Measurements from ENCODE around the gene EIF4G2.

The EIF4G2 gene

GRCh38 chr11:10807493-10808234, 1.1 kb downstream of the EIF4G2 start:
- DNase-seq: no peak

- DNase-seq: no peak
Measured at GRCh38 chr11:10806206-10806605, 2.5 kb downstream of the EIF4G2 start.

DNA sequence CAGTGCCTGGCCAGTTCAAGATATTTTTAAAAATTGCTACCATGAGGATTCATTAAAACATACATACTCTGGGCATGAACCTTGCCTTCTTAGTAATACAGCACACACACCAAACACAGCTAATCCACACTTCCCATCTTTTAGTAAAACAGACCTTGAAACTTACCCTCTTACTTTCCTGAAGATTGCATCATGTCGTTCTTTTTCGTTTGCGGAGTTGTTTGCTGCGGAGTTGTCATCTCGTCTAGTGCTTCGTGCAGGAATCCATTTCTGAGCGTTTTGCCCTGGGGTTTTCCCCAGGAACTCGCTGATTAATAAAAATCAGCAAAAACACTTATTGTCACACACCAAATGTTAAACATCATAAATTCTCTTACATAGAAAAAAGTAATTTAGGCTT, 3.0 kb downstream of the EIF4G2 start:
- DNase-seq: no peak

DNA sequence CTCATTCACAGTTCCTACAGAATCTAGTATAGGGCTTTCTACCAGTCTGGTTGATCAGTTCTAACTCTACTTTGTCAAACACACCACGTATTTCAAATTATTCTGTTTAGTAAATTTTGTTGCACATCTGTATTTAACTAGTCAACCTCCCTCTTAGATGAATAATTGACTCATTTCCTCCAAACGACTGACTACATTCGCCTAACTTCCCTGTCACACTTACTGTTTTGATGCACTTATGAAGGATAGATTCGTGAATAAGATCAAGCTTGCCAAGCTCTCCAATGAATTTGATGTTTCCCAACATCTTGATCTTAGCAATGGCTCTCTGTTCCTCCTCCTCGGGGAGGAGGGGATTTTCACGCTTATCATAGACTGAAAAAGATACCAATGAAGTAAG, 5.0 kb downstream of the EIF4G2 start:
- no peak for DNase-seq

GRCh38 chr11:10800292-10800691, 8.4 kb downstream of the EIF4G2 start:
- no peak for DNase-seq

- no peak for DNase-seq
Measured at GRCh38 chr11:10798330-10798928, 10.3 kb downstream of the EIF4G2 start.

DNA sequence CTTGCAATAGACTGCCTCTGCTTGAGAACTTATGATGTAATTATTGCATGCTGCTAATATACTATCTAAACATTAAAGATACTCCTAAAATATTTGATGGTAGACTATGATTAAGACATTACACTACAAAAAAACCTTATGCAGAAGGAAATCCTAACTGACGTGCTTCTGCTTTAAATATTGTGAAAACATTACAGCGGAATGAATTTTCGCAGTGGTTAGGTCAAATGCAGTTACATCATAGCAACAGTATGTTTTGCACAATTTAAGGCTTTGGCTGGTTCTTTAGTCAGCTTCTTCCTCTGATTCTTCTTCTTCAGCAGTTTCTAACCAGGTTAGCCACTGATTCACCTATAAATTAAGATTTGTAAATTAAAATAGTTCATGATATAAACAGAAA, 11.2 kb downstream of the EIF4G2 start:
- no peak for DNase-seq

DNA sequence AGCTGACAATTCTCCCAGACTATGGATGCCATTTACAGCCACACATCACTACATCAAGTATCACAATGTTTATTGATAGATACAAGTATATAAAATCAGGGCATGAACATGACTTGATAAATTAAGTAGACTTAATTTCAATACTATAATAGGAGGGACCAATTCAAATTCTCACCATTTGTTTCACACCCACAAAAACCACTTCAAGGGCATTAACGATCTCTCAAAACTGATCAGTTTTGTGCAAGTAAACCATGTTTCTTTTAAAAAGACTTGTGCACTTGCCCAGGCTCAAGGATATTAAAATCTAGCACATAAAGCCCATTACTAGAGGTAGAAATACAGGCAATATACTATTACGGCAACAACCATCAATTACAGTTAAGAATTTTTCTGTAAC, 11.7 kb downstream of the EIF4G2 start:
- DNase-seq: no peak

DNA sequence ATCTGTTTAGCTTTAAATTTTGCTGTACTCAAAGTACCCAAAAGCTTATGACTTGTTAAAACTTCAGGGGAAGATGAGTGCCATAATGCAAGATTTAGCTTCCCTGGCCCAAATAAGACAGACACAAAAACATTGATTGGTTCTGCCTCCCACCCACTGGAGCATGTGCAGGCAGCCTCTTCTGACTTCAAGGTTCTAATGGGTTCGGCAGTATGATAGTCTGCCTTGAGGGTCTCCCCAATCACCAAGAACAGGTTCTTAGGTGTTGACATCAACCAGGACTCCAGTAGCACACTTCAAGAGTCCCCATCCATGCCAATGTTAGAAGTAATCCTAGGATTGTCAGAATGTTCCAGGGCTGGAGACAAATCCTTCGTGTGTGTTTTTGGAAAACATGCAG, 12.5 kb downstream of the EIF4G2 start:
- no peak for DNase-seq

DNA sequence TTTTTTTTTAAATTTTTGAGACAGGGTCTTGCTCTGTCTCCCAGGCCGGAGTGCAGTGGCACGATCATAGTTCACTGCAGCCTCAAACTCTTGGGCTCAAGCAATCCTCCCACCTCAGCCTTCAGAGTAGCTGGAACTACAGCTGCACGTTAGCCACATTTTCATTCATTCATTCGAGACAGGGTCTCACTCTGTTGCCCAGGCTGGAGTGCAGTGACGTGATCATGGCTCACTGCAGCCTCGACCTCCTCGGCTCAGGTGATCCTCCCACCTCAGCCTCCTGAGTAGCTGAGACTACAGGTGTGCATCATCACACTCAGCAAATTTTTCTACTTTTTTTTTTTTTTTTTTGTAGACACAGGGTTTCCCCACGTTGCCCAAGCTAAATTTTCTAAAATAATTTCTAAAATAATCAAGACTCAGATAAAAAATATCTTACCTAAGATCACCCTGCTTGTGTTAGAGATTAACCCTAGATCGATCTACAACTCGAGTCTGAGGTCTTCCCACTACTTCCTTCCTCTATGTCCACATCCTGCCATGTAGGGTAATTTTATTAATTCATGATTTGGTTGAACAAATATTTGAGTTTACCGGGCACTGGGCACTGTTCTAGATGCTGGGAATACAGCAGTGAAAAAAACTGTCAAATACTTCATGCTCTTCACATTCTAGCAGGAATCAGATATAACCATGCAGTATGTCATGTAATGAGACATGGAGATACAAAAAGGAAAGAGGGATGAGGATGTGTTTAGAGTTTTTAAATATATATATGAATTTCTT, 15.1 kb downstream of the EIF4G2 start:
- DNase-seq: no peak

DNA sequence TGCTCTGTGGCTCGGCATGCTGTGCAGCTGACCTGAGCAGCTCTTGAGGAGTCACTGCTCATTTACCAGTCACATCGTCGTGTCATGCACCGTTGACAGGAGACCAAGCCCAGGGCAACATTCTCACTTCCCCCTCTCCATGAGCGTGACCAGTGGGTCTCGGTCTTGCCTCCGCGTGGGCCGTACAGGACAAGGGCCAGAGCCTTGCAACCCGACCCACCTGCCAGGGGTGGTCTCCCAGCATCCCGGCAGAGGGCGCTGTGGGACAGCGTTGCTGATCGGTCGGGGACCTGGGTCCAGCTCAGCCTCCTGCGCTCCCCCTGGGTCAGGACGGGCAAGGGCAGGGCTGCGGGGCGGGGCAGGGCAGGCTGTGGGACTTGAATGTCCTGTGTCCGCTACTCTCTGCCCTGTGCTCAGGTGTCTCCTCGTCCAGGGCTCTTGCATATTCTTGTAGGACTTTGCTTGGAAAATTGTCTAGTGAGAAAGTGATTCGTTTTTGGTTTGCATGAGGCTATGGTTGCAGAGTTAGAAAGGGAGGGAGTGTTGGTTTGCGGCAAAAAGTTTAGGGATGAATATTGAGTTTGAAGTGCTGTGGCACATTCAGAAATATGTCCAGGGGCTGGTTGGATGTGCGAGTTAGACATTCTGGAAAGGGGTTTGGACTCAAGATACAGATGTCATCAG, 16.2 kb downstream of the EIF4G2 start:
- DNase-seq: peak; percentile 47

GRCh38 chr11:10786451-10786850, 22.3 kb downstream of the EIF4G2 start:
- DNase-seq: no peak

- no peak for DNase-seq
Measured at GRCh38 chr11:10785146-10785474, 23.6 kb downstream of the EIF4G2 start.

DNA sequence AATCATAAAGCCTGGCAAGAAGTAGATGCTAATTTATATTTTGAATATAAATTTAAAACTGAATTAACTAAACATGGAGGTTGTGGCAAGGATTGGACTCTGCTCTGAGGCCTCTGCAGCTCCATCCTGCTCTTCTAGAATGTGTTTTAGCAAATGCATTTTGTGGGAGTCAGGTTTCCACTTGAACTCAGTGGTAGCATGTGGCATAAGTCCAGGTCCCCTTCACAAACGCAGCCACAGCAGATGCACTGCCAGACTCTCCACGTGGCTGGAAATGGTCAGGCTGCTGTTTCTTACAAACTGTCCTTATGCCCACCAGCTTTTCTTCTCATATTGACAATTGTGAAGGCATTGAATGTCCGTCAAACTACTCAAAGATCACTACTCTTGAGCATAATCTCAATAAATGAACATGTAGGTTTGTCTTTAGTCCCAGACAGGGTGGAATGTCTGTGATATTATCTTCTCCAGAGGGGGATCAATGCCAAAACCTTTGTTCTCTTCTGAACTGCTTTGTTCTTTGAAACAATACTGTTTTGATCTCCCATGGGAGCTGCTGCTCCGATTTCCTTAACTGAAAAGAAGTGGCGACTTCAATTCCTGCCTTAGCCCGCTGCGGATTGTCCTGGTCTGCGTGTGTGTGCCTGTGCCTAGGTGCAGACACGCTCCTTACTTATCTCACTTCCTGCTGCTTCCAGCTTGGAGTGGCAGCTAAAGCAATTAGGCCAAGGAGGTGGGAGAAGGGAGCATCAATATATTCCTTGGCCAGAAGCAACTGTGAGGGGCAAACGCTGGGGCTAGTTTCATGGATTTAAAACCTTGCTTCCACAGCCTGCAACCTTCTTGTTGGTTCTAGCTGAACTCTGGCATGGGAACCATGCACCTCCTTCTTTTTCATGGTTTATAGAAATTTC, 24.2 kb downstream of the EIF4G2 start:
- DNase-seq: no peak

GRCh38 chr11:10780040-10780439, 28.7 kb downstream of the EIF4G2 start:
- no peak for DNase-seq

- DNase-seq: no peak
Measured at GRCh38 chr11:10779086-10779485, 29.6 kb downstream of the EIF4G2 start.

DNA sequence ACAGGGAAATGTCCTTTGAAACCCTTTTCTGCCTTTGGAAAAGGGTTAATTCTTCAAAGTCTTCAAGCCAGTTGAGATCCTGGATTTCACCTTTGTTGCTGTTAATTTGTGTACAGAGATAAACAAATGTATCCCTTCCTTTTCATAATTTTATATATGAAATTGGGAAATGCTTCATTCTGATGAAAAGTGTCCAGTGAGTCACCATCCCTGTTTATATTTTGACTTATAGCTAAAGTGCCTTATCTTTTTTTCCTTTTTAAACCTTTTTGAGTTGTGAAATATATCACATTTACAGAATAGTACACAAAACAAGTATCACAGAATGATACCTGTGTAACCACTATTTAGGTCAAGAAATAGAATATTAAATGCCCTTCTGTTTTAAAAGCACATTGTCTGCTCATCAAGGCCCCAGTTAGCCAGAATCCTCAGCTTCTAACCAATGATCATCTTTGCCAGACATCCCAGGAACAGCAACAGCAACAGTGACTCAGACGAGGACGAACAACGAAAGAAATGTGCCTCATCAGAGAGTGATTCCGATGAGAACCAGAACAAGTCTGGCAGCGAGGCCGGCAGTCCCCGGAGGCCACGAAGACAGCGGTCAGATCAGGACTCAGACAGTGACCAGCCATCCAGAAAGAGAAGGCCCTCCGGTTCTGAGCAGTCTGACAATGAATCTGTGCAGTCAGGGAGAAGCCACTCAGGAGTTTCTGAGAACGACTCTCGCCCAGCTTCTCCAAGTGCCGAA, 30.3 kb downstream of the EIF4G2 start:
- no peak for DNase-seq

GRCh38 chr11:10777806-10778205, 30.9 kb downstream of the EIF4G2 start:
- DNase-seq: no peak

GRCh38 chr11:10777393-10777793, 31.3 kb downstream of the EIF4G2 start:
- no peak for DNase-seq

GRCh38 chr11:10774811-10775210, 33.9 kb downstream of the EIF4G2 start:
- no peak for DNase-seq

DNA sequence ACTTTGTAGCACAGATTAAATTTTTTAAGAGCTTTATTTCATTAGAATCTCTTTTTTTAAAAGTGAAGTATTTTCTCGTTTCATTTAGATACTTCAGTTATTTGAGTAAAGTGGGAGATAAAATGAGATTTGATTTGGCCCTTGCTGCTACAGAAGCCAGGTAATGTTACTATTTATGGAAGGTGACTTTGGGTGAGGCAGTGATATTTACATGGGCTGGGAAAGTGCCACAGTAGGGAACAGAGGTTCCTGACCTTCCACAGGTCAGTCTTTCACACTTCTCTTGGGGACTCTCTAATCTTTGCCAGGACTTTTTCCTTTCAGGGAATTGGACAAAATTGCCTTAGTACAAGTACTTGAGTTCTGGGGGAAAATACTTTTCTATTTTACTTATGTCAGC, 37.3 kb downstream of the EIF4G2 start:
- no peak for DNase-seq

All from NCI-H1694 treated with DMSO at 0.1 percent for 48 hours (cell line).